ENCODE data around the gene TAF3.
"Not testable (repeated sequence)": the region's sequence is repeated elsewhere in the genome, so short reads cannot be mapped to it uniquely, and the experiment has no call there.

TAF3 gene

GRCh38 chr10:7984325-7984724 is 166.0 kb downstream of the TAF3 start:
- no peak for FAIRE-seq

DNA sequence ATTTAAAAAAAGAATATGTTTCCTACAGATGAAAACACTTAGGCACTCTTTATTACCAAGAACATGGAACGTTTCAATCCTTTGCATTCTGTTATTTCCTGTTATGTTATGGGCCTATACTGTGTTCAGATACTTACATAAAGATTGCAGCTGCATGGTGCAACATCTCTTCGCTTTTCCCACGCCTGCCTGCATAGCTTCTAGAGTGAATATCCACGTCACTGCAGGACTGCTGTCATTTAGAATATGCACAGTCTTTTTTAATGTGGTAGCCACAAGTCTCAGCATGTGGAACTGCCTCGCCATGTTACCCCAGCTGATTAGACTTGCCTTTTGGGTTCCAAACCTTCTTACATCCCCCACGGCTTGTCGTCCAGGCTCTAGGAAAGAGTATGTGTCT is 166.6 kb downstream of the TAF3 start:
- FAIRE-seq, result no peak

- FAIRE-seq, result no peak
These were observed 168.5 kb downstream of the TAF3 start for GRCh38 chr10:7986851-7987250.

- FAIRE-seq, result no peak
These were observed 170.7 kb downstream of the TAF3 start for GRCh38 chr10:7988989-7989388.

GRCh38 chr10:7998831-7999230 is 180.5 kb downstream of the TAF3 start:
- FAIRE-seq, result no peak

GRCh38 chr10:8004469-8005000 is 186.2 kb downstream of the TAF3 start:
- no peak for FAIRE-seq

GRCh38 chr10:8006274-8006999 is 188.1 kb downstream of the TAF3 start:
- no peak for FAIRE-seq

DNA sequence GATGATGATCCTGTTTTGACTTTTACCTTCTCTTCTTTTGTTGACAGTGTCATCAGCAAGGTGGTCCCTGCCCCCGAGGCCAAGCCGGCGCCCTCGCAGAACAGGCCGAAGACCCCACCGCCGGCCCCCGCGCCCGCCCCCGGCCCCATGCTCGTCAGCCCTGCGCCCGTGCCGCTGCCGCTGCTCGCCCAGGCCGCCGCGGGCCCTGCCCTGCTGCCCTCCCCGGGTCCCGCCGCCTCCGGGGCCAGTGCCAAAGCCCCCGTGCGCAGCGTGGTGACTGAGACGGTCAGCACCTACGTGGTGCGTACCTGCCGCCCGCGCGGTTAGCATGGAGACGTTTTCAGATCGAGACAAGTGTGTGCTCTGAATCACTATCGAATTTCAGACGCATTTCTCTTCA is 190.7 kb downstream of the TAF3 start:
- no peak for FAIRE-seq

DNA sequence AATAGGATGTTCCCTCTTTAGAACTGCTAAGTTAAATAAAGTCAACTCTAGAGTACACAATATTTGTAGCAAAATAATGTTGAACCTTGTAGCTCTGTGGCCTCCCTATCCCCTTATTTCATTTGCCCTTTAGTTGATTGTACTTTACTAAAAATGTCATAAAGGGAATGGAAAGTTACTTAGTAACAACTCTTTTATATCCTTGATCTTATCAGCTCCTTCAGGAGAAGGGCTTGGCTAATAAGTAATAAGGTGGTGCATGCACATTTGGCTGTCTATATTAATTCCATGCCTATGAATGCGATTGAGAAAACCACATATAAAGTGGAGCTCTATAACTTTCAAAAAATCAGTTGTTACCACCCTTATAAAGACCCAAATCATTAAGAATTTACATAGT is 194.7 kb downstream of the TAF3 start:
- no peak for FAIRE-seq

- FAIRE-seq, result no peak
These were observed 195.3 kb downstream of the TAF3 start for GRCh38 chr10:8013619-8014018.

DNA sequence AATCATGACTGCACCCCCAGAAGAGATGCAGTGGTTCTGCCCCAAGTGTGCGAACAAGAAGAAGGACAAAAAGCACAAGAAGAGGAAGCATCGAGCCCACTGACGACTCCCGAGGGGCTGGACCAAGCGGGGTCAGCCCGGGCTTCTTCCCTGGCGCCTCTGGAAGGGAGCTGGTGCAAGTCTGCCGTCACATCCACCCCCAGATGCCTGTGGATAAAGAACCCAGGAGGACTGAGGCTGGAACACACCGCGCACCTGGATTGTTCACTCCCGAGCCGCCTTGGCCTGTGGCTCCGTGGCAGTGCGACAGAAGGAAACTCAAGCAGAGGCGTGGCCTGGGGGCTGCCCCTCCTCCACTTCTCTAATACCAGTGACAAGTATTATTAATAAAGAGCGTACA is 196.3 kb downstream of the TAF3 start:
- no peak for FAIRE-seq

DNA sequence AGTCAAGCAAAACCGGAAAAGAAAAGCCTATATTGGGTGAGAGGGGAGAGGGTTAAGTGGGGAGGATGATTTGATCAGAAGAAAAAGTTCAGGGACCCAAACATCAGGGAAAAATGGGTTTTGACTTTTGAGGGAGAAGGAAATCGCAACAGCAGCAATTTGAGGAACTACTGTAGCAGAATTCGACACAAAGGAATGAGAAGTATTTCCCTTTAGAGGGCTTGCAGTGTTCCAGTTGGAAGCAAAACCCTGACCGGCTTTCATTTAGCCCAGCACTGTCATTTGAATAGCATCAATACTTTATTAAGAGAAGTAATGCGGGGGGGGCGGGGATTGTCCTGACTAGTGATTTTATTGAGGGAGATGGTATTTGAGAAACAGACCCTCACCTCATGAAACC is 199.0 kb downstream of the TAF3 start:
- no peak for FAIRE-seq

GRCh38 chr10:8023321-8023720 is 205.0 kb downstream of the TAF3 start:
- no peak for FAIRE-seq

- no peak for FAIRE-seq
These were observed 205.5 kb downstream of the TAF3 start for GRCh38 chr10:8023851-8024250.

DNA sequence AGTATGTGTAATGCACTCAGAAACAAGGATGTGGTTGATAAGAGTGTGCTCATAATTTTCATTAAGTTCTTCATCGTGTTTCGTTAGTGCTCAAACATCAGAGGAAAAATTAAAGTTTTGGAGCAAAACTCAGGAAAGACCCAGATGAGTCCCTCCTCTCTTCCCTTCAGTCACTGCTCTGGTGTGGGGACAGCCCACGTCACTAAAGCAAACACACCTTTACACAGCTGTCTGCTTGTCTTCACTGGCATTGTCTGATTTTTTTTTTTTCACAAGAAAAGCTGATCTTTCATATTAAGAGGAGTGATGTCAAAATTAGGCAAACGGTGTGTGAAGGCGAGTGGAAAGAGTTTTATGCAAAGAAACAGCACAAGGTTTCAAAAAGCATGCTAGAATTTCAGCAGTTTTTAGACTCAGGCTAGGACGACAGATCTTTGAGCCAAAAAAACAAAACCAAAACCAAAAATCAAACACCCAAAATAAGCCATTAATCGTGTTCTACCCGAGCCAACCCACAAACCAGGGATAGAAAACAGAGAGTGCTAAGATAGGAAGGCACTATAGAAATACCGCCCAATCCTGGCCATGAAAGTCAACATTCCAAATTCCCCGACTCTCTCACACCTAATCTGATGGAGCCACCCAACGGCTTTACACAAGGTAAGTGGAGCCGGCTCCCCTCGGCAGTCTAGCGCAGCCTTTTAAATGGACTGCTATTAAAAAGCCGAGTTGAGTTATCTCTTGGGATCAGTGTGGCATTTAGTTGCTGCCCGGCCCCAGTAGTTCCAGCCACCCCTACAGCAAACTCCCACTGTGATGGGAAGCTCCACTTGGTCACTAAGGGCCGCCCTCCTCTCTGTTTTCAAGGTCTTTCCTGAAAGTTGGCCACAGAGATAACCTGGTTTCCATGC is 208.3 kb downstream of the TAF3 start:
- FAIRE-seq, result no peak

DNA sequence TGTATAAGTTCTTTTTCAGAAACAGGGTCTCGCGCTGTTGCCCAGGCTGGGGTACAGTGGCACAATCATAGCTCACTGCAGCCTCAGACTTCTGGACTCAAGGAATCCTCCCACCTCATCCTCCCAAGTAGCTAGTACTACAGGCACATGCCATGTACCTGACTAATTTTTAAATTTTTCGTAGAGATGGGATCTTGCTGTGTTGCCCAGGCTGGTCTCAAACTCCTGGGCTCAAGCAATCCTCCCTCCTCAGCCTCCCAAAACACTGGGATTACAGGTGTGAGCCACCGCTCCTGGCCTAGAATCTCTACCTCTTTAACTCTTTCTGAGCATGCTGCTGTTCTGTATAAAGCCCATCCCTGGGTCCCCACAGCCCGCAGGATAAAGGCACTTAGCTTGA is 212.9 kb downstream of the TAF3 start:
- not testable (repeated sequence) for FAIRE-seq

DNA sequence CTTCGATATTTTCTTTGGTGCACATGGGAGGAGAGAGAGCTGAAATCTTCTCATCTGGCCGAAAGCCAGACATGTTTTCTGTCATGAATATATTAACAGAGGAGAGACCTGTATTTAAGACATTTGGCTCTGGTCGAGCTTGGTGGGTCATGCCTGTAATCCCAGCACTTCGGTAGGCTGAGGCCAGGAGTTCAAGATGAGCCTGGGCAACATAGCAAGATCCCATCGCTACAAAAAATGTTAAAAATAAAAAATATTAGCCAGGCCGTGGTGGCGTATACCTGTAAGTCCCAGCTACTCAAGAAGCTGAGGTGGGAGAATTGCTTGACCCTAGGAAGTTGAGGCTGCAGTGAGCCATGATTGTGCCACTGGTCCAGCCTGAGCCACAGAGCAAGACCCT is 214.3 kb downstream of the TAF3 start:
- no peak for FAIRE-seq

GRCh38 chr10:8033812-8034465 is 215.6 kb downstream of the TAF3 start:
- FAIRE-seq, result no peak

DNA sequence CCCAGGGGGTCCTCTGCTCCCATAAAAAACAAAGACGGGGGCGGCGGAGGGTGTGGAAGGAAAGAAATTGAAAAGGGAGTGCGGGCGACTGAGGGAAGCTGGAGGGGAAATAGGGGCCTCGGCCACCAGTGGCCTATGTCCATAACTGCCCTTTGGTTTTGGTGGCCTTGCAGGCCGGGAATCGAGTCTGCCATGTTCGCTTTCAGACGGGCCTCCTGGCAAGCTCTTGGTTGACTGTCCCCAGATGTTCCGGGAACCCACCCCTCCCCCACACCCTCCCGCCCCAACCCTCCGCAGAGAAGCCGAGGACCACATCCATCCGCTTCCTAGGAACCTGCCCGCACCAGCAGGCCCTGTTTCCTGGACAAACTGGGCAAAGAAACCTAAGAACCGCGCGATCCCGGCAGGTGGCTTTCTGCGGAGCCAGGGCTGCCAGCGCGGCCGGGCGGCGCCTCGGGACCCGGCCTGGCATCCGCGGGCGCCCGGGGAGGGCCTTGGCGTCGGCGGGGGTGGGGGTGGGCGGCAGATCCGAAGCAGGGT is 216.2 kb downstream of the TAF3 start:
- FAIRE-seq, result no peak

DNA sequence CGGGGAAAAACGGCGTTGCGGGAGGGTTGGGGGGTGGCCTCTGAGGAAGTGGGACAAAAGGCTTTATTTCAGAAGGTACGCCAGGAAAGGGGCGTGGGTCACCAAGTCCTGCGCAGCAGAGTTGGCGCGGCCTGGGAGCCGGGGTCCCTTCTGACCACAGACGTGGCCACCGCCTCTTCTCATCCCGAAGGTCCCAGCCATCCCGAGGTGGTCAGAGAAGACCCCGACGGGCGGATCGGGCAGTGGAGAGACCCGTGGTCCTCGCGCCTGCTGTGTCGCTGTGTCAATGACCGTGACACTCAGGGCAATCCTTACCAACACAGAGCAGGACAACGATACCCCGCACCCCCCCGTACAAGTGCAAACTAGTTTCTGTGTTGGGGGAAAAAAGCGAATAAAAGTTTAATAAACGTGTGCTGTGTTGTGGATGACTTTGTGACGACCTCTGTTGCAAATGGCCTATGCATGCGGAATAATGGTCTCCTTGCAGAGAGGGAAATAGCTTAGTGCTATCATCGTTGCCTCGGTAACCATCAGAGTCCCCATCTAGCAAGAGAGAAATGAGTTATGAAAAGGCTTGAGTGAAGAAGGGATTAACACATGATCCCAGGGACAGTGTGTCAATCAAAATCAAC is 216.8 kb downstream of the TAF3 start:
- FAIRE-seq, result no peak

GRCh38 chr10:8035641-8036470 is 217.6 kb downstream of the TAF3 start:
- FAIRE-seq, result no peak

Data from endometrium (tissue), 2 donors.